Peyer's patch (tissue), 4 donors: ENCODE results near the gene MGAT3. TPM values are rescaled to one million over a fixed set of nuclear protein-coding genes. Genes with fewer than 3 reads are reported as not detected.

ENCODE experiments used
- DNase-seq, 3 donors: peaks; one replicate each; pipeline ENCODE4 v3.0.0-alpha.2; 2017 to 2019
- H3K27ac ChIP-seq, 4 donors: fragments of 200-600 bp; sonication (generic); one replicate each; pipeline ENCODE4 v1.5.1; 2016 to 2019
- H3K27me3 ChIP-seq, 2 donors: fragments of 200-600 bp; sonication (generic); one replicate each; pipeline ENCODE4 v1.5.1; 2019
- H3K36me3 ChIP-seq, 3 donors: fragments of 200-600 bp; sonication (generic); one replicate each; pipeline ENCODE4 v1.5.1; 2016 to 2019
- H3K4me1 ChIP-seq, 4 donors: fragments of 200-600 bp; sonication (generic); one replicate each; pipeline ENCODE4 v1.5.1; 2016 to 2019
- H3K4me3 ChIP-seq, 4 donors: fragments of 200-600 bp; sonication (generic); 1 replicate in 3 of 4; 2 replicates in 1 of 4; pipeline ENCODE4 v1.5.1; 2016 to 2019; ENCODE audit warnings: mild to moderate bottlenecking in 1 of 4
- H3K9me3 ChIP-seq, 4 donors: fragments of 200-600 bp; sonication (generic); one replicate each; pipeline ENCODE4 v1.5.1; 2016 to 2019; ENCODE audit warnings: mild to moderate bottlenecking in 1 of 4
- CTCF ChIP-seq, 6 experiments: fragments of 450-650 bp in 4 of 6; fragments of 200-600 bp in 2 of 6; sonication (generic) in 1 of 6; IDR thresholded peaks; one replicate each; pipeline ENCODE4 v1.5.1; 2017 to 2019; ENCODE audit warnings: antibody characterized with exemption in 6 of 6, mild to moderate bottlenecking in 3 of 6, moderate library complexity in 1 of 6
- POLR2A ChIP-seq, 2 donors: fragments of 450-650 bp; IDR thresholded peaks; one replicate each; pipeline ENCODE4 v1.5.1; 2017; ENCODE audit warnings: antibody characterized with exemption in 2 of 2, mild to moderate bottlenecking in 2 of 2, moderate library complexity in 2 of 2
- total RNA-seq, 4 donors: library from RNA; depleted of rRNA; stranded (reverse); fragments of >200 nt; gene quantifications; one replicate each; pipeline ENCODE4 v1.1.0, GENCODE V29; 2016

The MGAT3 gene
- total RNA-seq, 4 donors from 2014 or later, result 5.0 to 53.7 (median 49.6) TPM

GRCh38 chr22:39448205-39449054, 8.4 kb upstream of the MGAT3 start:
- no peaks in the 10 kb centered on the region for H3K36me3 ChIP-seq
- peaks cover 0 to 28% (median 18%) of the 10 kb centered on the region in 4 donors for H3K4me1 ChIP-seq
- H3K27ac ChIP-seq, result peak overlapping the region in 1 of 4 donors; percentile 49
- no peak overlapping the region for H3K4me3 ChIP-seq
- H3K27me3 ChIP-seq, result no peaks in the 10 kb centered on the region
- H3K9me3 ChIP-seq, result no peaks in the 10 kb centered on the region
- TF ChIP-seq POLR2A (IDR thresholded peaks at IDR 0.05), result no peak
- TF ChIP-seq CTCF (IDR thresholded peaks at IDR 0.05), result no peak
- DNase-seq, result peak in 1 of 3 donors; percentile 58

GRCh38 chr22:39449708-39450107, 7.1 kb upstream of the MGAT3 start:
- DNase-seq, result peak in 2 of 3 donors; percentile 52 to 56
- H3K4me3 ChIP-seq, result no peak overlapping the region
- H3K4me1 ChIP-seq, result peaks cover 0 to 28% (median 22%) of the 10 kb centered on the region in 4 donors
- H3K27me3 ChIP-seq, result no peaks in the 10 kb centered on the region
- no peaks in the 10 kb centered on the region for H3K9me3 ChIP-seq
- no peaks in the 10 kb centered on the region for H3K36me3 ChIP-seq
- no peak for TF ChIP-seq POLR2A (IDR thresholded peaks at IDR 0.05)
- H3K27ac ChIP-seq, result no peak overlapping the region

GRCh38 chr22:39450258-39450955, 6.4 kb upstream of the MGAT3 start:
- no peak overlapping the region for H3K27ac ChIP-seq
- DNase-seq, result no peak
- no peaks in the 10 kb centered on the region for H3K27me3 ChIP-seq
- peaks cover 0 to 26% (median 24%) of the 10 kb centered on the region in 4 donors for H3K4me1 ChIP-seq
- TF ChIP-seq CTCF (IDR thresholded peaks at IDR 0.05) (no peak), POLR2A (IDR thresholded peaks at IDR 0.05) (no peak)
- H3K4me3 ChIP-seq, result no peak overlapping the region
- H3K9me3 ChIP-seq, result no peaks in the 10 kb centered on the region
- H3K36me3 ChIP-seq, result no peaks in the 10 kb centered on the region

GRCh38 chr22:39452740-39453040, 4.1 kb upstream of the MGAT3 start:
- no peak for DNase-seq
- Histone ChIP-seq H3K9me3 (no peaks in the 10 kb centered on the region), H3K4me3 (no peak overlapping the region), H3K27me3 (peaks cover 0 to 11% of the 10 kb centered on the region in 2 donors), H3K4me1 (peaks cover 0 to 16% (median 10%) of the 10 kb centered on the region in 4 donors), H3K36me3 (no peaks in the 10 kb centered on the region), H3K27ac (no peak overlapping the region)
- TF ChIP-seq CTCF (IDR thresholded peaks at IDR 0.05), result no peak
- no peak for TF ChIP-seq POLR2A (IDR thresholded peaks at IDR 0.05)

- TF ChIP-seq CTCF (IDR thresholded peaks at IDR 0.05) (no peak), POLR2A (IDR thresholded peaks at IDR 0.05) (no peak)
These were observed 2.9 kb upstream of the MGAT3 start for GRCh38 chr22:39453765-39454378.

More at GRCh38 chr22:39453765-39454378, 2.9 kb upstream of the MGAT3 start:
- peak overlapping the region in 3 of 4 donors; percentile 9 to 78 (median 48) for H3K27ac ChIP-seq
- H3K4me3 ChIP-seq, result no peak overlapping the region
- no peak for DNase-seq
- peaks cover 0 to 20% (median 3%) of the 10 kb centered on the region in 4 donors for H3K4me1 ChIP-seq
- H3K9me3 ChIP-seq, result no peaks in the 10 kb centered on the region
- H3K27me3 ChIP-seq, result peaks cover 0 to 22% of the 10 kb centered on the region in 2 donors
- no peaks in the 10 kb centered on the region for H3K36me3 ChIP-seq
